NT2/D1 (cell line): ENCODE results near the gene CHIC2.
"Not testable (repeated sequence)": the region's sequence is repeated elsewhere in the genome, so short reads cannot be mapped to it uniquely, and the experiment has no call there.

Experiments used
- DNase-seq: peaks from one replicate; pipeline ENCODE4 v3.0.0-alpha.2; 2011; ENCODE audit warnings: low read depth, low spot score
- H3K27me3 ChIP-seq: 2 replicates; pipeline ENCODE4 v1.6.0; 2011; ENCODE audit warnings: mild to moderate bottlenecking; ENCODE audit not compliant: insufficient read length, insufficient read depth
- H3K36me3 ChIP-seq: 2 replicates; pipeline ENCODE4 v1.6.1; 2011; ENCODE audit warnings: mild to moderate bottlenecking, low read length, mixed read lengths; ENCODE audit not compliant: insufficient read depth, insufficient read length
- H3K4me1 ChIP-seq: 2 replicates; pipeline ENCODE4 v1.5.1; 2011; ENCODE audit not compliant: insufficient read depth, insufficient read length
- H3K4me3 ChIP-seq: 2 replicates; pipeline ENCODE4 v1.5.1; 2011; ENCODE audit warnings: low read depth; ENCODE audit not compliant: insufficient read length
- H3K9ac ChIP-seq: 2 replicates; pipeline ENCODE4 v1.6.0; 2011; ENCODE audit warnings: low read depth; ENCODE audit not compliant: insufficient read length
- H3K9me3 ChIP-seq: 2 replicates; pipeline ENCODE4 v1.5.1; 2011; ENCODE audit warnings: mild to moderate bottlenecking, low read length; ENCODE audit not compliant: insufficient read depth
- SUZ12 ChIP-seq: IDR thresholded peaks from 2 replicates; pipeline ENCODE4 v1.6.1; 2011; ENCODE audit not compliant: insufficient read length, insufficient read depth; ENCODE audit errors: extremely low read depth
- YY1 ChIP-seq: IDR thresholded peaks from 2 replicates; pipeline ENCODE4 v1.6.1; 2011; ENCODE audit not compliant: insufficient read length, insufficient read depth
- ZNF274 ChIP-seq: IDR thresholded peaks from 2 replicates; pipeline ENCODE4 v1.6.1; 2011; ENCODE audit warnings: mild to moderate bottlenecking, low read depth, low read length

Gene CHIC2

GRCh38 chr4:54038056-54038455 is 26.3 kb downstream of the CHIC2 start:
- Histone ChIP-seq H3K36me3 (no peaks in the 10 kb centered on the region), H3K9me3 (no peaks in the 10 kb centered on the region), H3K27me3 (no peaks in the 10 kb centered on the region), H3K4me1 (no peaks in the 10 kb centered on the region), H3K9ac (no peak overlapping the region), H3K4me3 (no peak overlapping the region)
- TF ChIP-seq YY1, result no peak
- TF ChIP-seq SUZ12, result no peak
- TF ChIP-seq ZNF274, result no peak
- DNase-seq, result no peak

DNA sequence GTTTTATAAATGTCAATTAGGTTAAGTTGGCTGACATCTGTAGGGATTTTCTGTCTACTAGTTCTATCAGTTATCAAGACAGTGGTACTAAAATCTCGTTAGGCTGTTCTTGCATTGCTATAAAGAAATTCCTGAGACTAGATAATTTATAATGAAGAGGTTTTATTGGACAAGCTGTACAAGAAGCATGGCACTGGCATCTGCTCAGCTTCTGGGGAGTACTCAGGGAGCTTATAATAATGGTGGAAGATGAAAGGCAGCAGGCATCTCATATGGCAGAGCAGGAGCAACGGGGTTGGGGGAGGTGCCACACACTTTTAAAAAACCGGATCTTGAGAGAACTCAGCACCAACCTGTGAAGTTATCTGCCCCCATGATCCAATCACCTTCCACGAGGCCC is 28.2 kb downstream of the CHIC2 start:
- no peak for DNase-seq
- H3K9ac ChIP-seq, result no peak overlapping the region
- no peaks in the 10 kb centered on the region for H3K9me3 ChIP-seq
- no peak overlapping the region for H3K4me3 ChIP-seq
- TF ChIP-seq SUZ12 (no peak), YY1 (no peak), ZNF274 (no peak)
- no peaks in the 10 kb centered on the region for H3K4me1 ChIP-seq
- no peaks in the 10 kb centered on the region for H3K36me3 ChIP-seq
- H3K27me3 ChIP-seq, result no peaks in the 10 kb centered on the region

DNA sequence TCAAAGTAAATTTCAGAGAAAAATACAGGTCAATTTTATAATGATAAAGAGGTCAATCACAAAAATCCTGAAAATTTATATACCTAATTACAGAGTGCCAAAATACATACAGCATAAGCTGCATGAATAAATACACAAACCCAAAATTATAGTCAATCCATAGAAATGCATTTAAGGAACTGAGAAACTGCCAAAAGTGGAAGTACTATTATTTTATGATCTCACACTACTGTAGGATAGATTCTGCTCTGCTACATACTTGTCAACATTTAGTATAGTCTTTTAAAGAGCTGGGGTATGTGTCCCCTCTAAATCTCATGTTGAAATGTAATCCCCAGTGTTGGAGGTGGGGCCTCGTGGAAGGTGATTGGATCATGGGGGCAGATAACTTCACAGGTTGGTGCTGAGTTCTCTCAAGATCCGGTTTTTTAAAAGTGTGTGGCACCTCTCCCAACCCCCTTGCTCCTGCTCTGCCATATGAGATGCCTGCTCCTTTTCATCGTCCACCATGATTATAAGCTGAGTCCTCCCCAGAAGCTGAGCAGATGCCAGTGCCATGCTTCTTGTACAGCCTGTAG is 31.8 kb downstream of the CHIC2 start:
- no peak overlapping the region for H3K4me3 ChIP-seq
- DNase-seq, result no peak

DNA sequence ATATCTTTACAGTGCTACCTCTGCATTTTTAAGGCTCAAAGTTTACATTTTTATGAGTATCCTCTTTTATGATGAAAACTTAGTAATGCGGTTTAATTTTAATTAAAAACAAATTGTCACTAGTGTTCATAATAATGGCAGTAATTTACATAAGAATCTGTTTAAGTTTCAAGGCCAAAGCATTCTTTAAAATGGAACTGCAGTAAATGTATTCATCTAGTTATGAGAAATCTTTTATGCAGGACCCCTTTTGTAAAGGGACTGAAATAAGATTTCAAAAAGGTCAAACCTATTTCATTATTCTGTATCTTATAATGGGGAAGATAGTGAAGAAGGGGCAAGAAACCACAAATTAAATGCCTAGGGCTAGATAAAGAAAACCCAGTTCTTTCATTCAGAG is 37.1 kb downstream of the CHIC2 start:
- Histone ChIP-seq H3K4me1 (no peaks in the 10 kb centered on the region), H3K27me3 (no peaks in the 10 kb centered on the region), H3K4me3 (no peak overlapping the region), H3K9ac (no peak overlapping the region), H3K9me3 (no peaks in the 10 kb centered on the region; the same call in 1 of the 2 replicates), H3K36me3 (no peaks in the 10 kb centered on the region)
- DNase-seq, result no peak
- TF ChIP-seq ZNF274 (no peak), SUZ12 (no peak)

More for the DNA sequence above, 31.8 kb downstream of the CHIC2 start:
- TF ChIP-seq SUZ12 (no peak), YY1 (no peak), ZNF274 (no peak)
- no peak overlapping the region for H3K9ac ChIP-seq
- no peaks in the 10 kb centered on the region for H3K4me1 ChIP-seq
- no peaks in the 10 kb centered on the region for H3K27me3 ChIP-seq
- H3K9me3 ChIP-seq, result no peaks in the 10 kb centered on the region
- no peaks in the 10 kb centered on the region for H3K36me3 ChIP-seq

GRCh38 chr4:54025582-54025981 is 38.8 kb downstream of the CHIC2 start:
- no peak for DNase-seq
- H3K27me3 ChIP-seq, result no peaks in the 10 kb centered on the region
- H3K4me3 ChIP-seq, result no peak overlapping the region
- TF ChIP-seq YY1 (no peak), SUZ12 (no peak), ZNF274 (no peak)
- H3K9ac ChIP-seq, result no peak overlapping the region
- H3K9me3 ChIP-seq, result no peaks in the 10 kb centered on the region; the same call in 1 of the 2 replicates
- H3K4me1 ChIP-seq, result no peaks in the 10 kb centered on the region
- no peaks in the 10 kb centered on the region for H3K36me3 ChIP-seq

DNA sequence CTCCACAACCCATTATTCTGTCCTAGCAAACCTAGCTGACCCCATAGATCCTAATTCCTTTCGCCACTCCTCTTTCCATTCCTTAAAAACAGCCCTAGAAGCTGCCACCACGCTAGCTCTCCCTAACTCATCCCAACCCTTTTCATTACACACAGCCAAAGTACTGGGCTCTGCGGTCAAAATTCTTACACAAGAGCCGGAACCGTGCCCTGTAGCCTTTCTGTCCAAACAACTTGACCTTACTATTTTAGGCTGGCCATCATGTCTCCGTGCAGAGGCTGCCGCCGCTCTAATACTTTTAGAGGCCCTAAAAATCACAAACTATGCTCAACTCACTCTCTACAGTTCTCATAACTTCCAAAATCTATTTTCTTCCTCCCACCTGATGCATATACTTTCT is 41.4 kb downstream of the CHIC2 start:
- H3K4me1 ChIP-seq, DNase-seq, H3K27me3 ChIP-seq, H3K36me3 ChIP-seq, H3K9ac ChIP-seq, H3K9me3 ChIP-seq, H3K4me3 ChIP-seq: not testable (repeated sequence)

DNA sequence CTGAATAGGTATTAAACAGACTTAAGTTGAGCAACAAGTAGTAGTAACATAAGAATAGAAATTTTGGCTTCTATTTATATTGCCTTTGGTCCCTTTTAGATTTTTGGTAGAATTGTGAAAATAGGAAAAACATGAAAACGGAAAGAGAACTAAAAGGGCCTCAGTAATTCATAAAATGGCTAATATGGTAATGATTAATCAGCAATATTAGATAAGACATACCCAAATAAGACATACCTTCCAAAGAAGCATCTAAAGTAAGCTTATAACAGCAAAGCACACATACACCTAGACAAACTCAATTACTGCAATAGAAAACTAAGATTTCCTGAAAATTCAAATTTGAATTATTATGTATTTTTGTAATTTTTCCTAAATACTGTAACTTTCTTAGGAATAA is 46.4 kb downstream of the CHIC2 start:
- no peak for TF ChIP-seq SUZ12
- no peak for TF ChIP-seq YY1
- no peak for TF ChIP-seq ZNF274
- H3K4me1 ChIP-seq, result no peaks in the 10 kb centered on the region

GRCh38 chr4:54017308-54017707 is 47.1 kb downstream of the CHIC2 start:
- no peak for DNase-seq
- no peaks in the 10 kb centered on the region for H3K9me3 ChIP-seq
- H3K36me3 ChIP-seq, result no peaks in the 10 kb centered on the region
- H3K4me3 ChIP-seq, result no peak overlapping the region
- TF ChIP-seq YY1 (no peak), SUZ12 (no peak), ZNF274 (no peak)
- H3K4me1 ChIP-seq, result no peaks in the 10 kb centered on the region
- no peaks in the 10 kb centered on the region for H3K27me3 ChIP-seq
- no peak overlapping the region for H3K9ac ChIP-seq

More for the DNA sequence above, 46.4 kb downstream of the CHIC2 start:
- no peak for DNase-seq
- Histone ChIP-seq H3K27me3 (no peaks in the 10 kb centered on the region), H3K9me3 (no peaks in the 10 kb centered on the region), H3K9ac (no peak overlapping the region), H3K36me3 (no peaks in the 10 kb centered on the region), H3K4me3 (no peak overlapping the region)
